Esophagus muscularis mucosa (tissue), 4 donors: ENCODE data around the gene BCAS1.

Source experiments
- EP300 ChIP-seq: sonication (generic); formaldehyde crosslinking; IDR thresholded peaks from one replicate; pipeline ENCODE4 v1.6.1; 2017; ENCODE audit warnings: antibody characterized with exemption
- POLR2A ChIP-seq: fragments of 450-650 bp; IDR thresholded peaks from one replicate; pipeline ENCODE4 v1.6.1; 2017; ENCODE audit warnings: antibody characterized with exemption, moderate library complexity, mild to moderate bottlenecking, low read depth
- POLR2AphosphoS5 ChIP-seq, 2 donors: sonication (generic); formaldehyde crosslinking; IDR thresholded peaks; one replicate each; pipeline ENCODE4 v1.6.1; 2017; ENCODE audit warnings: antibody characterized with exemption in 2 of 2
- TF ChIP-seq, protein P1 (sequence below), 3 experiments: fragments of 200-600 bp in 2 of 3; fragments of 450-650 bp in 1 of 3; sonication (generic) in 2 of 3; IDR thresholded peaks; one replicate each; pipeline ENCODE4 v1.5.1; 2017 to 2019; ENCODE audit warnings: antibody characterized with exemption in 3 of 3, mild to moderate bottlenecking in 2 of 3, moderate library complexity in 1 of 3

DNA sequence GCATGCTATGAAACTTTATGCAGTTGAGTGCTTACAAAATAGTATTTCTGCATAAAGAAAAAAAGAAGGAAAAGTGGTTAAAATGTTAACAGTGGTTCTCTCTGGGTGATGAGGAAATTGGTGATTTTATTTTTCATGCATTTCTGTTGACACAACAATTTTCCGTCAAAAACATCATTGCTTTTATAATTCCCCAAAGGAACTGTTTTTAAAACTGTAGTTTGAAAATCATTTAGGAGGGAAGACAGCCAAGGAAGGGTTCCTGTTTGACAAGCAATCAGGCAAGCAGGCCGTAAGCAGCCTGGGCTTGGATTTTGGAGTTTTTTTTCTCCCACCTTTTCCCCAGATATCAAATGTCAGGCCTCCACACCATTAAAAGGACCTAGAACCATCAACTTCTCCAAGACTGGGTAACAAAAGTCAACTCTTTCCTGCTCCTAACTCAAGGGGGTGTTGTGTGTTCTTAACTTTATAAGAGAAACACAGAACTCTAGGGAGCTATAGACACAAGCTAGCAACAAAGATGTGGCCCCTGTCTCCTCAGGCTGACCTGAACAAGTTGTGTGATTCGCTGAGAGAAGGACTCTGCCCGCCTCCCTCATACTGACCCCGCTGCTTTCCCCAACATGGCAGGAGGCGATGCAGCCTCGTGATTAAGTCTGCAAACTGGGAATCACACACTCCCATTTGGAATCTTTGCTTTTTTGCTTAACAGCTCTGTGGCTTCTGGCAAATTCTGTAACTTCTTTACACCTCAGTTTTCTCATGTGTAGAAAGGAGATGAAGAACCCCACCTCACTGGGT, 146.6 kb downstream of the BCAS1 start:
- TF ChIP-seq, protein P1, sequence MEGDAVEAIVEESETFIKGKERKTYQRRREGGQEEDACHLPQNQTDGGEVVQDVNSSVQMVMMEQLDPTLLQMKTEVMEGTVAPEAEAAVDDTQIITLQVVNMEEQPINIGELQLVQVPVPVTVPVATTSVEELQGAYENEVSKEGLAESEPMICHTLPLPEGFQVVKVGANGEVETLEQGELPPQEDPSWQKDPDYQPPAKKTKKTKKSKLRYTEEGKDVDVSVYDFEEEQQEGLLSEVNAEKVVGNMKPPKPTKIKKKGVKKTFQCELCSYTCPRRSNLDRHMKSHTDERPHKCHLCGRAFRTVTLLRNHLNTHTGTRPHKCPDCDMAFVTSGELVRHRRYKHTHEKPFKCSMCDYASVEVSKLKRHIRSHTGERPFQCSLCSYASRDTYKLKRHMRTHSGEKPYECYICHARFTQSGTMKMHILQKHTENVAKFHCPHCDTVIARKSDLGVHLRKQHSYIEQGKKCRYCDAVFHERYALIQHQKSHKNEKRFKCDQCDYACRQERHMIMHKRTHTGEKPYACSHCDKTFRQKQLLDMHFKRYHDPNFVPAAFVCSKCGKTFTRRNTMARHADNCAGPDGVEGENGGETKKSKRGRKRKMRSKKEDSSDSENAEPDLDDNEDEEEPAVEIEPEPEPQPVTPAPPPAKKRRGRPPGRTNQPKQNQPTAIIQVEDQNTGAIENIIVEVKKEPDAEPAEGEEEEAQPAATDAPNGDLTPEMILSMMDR (IDR thresholded peaks at IDR 0.05) = no peak
- TF ChIP-seq POLR2A (no peak), EP300 (no peak), POLR2AphosphoS5 (IDR thresholded peaks at IDR 0.05) (no peak)
